NCI-H510A (cell line): Measurements from ENCODE around the gene RNF212.

Experiments used
- DNase-seq: peaks from one replicate; lab custom pipeline; 2025; lab: John Stamatoyannopoulos, UW

RNF212 gene

DNA sequence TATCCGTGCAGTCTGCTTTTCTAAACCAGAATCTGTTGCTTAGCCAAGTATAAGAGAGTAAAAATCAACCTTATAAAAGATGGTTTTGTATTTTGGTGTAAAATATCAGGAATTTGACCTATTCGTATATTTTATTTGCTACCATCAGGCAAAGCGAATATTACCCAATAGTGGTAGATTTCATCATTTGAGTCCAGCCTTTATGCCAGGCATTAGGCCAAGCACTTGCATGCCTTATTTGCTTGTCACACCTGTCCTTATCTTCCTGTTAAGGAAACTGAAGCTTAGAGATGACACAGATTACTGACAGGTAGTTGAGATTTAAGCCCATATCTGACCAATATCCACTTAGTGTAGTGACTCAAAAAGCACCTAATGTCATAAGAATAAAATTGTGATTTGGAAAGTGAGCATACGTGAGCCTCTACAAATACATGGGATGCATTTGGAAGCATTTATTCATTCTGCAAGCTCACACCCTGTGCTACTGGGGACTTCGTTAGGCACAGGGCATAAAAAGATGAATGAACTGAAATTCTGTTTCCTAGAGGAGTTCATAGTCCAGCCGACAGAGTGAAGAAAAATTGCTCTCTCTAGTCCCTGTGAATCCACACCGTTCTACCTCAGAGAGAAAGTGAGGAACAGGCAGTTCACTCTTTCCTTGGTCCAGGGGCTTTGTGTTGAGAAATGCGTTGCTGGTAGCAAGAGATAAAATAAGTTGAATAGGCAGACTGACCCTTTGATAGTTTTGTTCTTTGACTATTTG, 2.3 kb upstream of the RNF212 start:
- no peak for DNase-seq

DNA sequence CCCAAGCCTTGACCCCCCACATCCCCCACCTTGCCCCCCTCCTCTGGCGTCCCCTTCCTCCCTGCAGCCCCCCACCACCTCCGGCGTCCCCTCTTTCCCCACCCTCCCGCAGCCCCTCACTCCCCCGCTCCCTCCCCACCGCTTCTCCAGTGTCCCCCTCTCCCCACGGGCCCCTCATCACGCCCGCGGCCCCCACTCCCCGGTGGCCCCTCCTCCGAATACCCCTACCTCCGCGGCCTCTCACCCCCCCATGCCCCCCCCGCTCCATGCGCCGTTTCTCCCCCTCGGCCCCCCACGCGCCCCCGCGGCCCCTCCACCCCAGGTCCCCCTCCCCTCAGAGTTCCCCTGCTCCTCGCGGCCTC, 562 bp downstream of the RNF212 start:
- no peak for DNase-seq

DNA sequence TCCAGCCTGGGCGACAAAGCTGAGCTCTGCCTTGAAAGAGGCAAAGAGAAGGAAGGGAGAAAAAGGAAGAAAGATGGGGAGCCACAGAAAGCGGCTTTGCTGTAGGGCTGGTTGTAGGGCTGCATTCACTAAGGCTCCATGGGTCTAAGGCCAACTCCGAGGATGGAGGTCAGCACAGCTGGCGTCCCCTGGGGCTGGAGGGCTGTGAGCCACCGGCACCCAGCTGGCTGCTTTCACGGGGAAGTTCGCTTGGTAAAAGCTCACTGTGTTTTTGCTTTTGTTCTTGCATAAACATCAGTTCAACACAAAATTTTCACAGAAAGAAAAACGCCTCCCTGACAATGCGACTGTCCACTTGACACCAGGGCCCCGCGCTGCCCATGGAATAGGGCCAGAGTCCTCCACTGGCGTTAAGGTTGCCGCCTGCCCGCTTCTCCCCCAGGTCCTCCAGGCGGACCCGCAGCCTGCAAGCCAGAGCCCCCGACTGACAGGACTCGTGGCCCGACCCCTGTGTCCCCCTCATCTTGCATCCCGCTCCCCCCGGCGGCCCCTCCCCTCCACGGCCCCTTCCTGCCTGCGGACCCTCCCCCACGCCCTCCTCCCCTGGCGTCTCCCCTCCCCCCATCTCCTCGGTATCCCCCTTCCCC, 1.1 kb downstream of the RNF212 start:
- DNase-seq: no peak

DNA sequence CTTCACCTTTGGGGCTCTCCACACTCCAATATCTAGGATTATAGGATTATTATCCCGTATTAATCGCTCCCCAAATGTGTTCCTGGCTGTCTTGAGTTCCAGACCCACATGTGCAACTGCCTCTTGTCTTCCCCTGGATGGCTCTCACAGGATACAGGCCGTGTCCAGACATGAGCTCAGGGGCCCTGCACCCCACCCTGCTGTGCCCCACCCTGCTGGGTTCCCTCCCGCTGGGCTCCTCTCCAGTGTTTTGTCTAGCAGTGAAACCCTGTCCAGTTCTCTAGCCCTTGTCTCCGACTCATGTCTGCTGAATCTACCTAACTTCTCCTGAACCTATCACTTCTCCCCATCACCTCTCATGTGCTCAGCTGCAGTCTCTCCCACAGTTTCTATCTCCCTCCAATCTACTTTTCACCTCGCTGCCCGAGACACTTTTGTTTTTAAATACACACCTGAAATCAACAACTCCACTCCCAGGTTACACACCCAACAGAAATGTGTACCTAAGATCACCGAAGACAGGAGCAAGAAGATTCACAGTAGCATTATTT, 2.0 kb downstream of the RNF212 start:
- DNase-seq: no peak

DNA sequence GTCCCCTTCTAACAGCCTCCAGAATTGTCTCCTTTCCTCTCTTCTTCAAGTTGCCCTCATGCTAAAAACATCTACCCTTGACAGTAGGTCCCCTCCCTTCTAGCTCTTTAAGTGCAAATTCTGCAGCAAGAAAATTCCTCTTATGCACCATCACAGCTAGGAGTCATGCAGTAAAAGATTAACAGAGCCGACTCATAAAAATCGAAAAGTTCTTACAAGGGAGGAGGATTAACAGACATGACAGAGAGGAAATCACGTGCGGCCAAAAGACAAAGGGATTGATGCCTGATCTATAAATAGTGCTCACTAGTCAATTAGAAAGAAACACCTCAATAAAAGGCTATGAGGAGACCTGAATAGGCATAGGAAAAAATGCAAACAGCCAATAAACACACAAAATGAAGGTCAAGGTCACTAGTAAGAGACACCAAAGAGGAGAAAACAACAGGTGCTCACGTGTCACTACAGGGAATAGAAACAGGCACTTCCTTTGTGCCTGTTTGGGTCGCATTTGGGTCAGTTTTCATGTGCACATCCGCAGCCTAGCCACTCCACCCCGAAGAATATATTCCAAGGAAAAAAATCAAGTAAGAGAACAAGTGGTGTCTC, 3.4 kb downstream of the RNF212 start:
- DNase-seq: no peak

DNA sequence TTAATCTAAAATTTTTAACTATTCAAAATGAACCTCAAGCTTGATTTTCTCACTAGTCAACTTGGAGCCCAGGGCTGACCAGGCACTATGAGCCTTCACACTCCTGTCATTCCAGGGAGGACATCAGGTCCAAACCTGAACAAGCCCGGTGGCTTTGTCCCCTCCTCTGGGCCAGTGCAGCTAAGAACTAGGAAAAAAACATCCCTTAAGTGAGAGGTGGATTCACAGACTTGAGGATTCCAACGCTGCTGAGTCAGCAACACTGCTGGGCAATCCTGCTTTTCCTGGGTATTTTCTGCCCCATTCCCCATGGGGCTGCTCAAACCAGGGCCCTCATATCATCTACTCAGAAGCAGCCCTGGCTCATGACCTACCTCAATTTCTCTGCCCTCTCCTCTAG, 4.0 kb downstream of the RNF212 start:
- no peak for DNase-seq

DNA sequence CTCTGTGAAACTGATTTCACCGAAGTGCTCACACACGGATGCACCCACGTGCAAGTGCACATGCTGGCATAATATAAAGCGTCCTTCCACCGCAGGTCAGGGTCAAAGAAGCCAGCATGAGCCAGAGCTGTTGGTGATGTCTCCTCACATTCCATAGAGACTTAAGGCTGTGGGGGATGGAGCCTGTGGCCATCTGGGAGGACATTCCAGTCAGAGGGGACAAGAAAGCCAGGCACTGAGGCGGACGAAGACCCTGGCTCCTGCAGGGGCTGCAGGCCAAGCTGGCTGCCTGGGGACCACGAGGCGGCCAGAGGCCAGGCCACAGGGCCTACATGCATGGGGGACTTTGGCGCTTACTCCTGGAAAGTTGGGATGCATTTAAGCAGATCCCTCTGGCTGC, 7.7 kb downstream of the RNF212 start:
- no peak for DNase-seq

DNA sequence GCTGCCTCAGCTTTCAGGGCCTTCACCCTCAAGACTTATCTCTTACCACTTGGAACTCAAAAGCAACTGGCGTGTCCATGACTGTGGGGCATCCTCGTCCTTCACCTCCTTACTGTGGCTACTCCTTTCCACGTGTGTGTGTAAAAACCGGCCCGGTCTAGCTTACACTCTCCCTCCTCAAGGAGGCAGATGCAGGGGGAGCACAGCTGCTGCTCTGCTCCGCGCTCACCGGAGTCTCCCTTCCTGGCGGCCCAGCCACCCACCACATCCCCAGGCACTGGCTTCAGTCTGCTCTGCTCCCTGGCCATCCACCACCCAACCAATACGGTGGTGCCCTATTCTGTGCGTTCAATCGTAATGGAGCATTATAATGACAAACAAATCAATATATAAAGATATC, 8.3 kb downstream of the RNF212 start:
- no peak for DNase-seq

DNA sequence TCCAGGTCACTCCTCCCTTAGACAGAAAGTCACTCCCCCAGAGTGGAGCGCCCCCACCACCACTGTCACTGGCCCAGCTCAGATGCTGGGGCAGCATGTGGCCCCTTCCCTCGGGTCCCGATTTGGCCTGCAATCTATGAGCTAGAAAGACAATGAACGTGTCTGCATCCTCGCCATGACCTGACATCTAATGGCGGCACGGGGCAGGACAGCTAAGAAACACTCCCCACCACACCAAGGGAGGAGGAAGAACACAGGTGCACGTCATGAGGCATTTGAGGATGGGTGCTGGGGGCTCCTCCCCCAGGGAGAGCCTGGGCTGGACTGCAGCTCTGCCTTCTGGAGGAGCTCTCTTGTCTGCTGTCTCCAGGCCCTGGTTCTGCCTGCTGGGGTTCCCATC, 8.7 kb downstream of the RNF212 start:
- DNase-seq: no peak

DNA sequence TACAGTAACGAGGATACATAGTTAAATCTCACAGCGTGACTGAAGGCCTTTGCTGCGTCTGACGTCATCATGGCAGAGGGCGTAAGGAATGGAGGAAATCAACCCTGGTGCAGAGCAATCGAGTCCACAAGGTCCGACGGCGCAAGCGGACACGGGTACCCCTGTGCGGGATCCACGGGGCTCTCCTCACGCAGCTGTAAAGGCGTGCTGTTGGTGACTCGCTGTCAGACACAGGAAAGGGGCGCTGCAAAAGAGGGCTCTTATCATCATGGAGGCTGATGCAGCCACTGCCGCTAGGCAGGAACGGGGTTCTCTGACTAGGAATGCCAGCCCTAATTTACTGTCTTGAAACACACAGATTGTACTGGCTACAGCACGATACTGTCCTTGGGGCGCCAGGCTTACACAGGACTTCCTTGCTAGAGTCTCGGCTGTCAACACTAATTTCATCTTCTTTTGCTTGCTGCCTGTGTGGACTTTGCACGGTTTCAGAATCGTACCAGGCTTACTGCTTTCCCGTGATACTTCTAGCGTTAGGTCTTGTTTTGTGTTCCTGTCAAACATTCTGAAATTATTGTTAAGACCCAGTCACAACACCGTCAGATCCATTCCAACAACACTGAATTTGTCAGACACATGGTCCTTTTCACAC, 13.6 kb downstream of the RNF212 start:
- no peak for DNase-seq

DNA sequence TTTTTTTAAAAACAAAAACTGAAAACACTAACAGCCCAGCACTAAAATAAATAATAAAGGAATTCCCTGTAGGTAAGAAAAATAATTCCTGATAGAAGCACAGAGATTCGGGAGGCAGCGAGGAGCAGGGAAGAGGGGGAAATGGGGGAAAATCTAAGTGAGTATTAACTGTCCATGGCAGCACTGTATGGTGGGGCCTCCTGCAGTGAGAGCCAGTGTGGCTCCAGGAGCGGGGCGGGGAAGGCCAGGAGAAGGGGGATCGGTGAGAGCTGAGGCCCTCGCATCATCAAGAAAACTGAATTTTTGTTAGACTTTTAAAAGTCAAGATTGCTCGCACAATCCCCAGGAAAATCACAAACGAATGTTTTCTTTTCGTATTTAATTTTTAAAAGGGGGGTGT, 14.1 kb downstream of the RNF212 start:
- DNase-seq: no peak

DNA sequence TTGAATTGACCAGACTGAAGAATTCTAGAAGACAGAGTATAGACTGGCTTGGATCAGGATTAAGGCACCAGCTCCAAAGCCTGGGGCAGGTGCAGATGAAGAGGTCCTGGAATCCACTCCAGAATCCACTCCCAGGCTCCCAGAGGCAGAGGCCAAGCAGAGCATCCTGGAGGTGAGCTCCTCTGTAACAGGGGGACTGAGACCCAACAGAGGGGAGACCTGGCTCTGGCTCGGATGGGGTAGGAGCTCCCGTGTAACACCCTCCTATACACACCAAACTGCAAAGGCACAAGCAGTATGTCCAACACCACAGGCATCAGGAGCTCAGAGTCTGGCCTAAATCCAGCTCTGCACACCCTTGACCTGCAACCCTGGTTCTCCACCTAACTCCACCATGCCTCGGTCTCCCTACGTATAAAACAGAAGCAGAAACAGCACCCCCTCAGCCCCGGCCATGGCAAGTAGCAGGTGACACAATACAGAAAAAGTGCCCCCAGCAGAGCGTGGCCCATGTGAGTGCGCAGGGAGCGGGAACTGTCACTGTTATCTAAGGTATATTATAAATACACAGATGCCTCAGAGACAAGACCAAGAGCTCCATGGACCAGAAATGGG, 14.9 kb downstream of the RNF212 start:
- DNase-seq: no peak

DNA sequence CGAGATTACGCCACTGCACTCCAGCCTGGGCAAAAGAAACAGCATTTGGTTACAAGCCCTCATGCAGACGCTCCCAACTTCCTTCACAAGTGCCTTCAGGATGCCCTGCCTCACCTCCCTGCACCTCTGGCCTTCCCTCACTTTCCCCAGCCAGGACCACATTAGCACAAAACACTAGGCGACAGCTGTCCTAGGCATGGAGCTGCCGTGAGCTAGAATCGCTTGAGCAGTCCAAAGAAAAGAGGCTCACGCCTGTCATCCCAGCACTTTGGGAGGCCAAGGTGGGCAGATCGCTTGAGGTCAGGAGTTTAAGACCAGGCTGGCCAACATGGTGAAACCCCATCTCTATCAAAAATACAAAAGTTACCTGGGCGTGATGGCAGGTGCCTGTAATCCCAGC, 15.8 kb downstream of the RNF212 start:
- no peak for DNase-seq

DNA sequence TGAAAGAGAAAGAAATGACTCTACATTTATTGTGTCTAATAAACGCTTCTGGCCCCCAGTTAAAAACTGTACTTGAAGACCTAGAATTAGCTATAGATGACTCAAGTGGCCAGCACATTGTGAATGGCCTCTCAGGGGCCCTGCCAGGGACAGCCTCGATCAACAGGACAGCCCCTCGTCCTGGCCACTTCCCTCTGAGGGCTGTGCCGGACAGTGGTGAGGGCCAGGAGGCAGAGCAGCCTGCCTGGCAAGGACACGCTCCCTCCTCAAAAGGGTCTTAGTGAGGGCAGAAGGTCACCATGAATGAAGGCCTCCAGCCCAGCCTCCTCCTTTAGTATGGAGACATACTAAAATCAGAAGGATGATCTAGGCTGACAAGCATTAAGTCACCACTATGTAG, 16.5 kb downstream of the RNF212 start:
- no peak for DNase-seq

DNA sequence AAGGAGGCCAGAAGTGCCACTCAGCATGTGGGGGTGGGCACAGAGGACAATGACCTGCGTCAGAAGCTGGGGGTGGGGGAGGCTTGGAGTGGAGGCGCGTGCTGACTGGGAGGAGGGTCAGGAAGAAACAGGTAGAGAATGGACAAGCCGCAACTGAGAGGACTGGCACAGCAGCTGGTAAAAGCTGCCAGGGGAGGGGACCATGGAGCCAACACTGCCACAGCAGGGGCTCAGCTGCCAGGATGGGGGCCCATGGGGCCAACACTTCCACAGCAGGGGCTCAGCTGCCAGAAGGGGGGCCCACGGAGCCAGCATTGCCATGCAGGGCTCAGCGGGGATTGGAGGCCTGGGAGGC, 19.1 kb downstream of the RNF212 start:
- no peak for DNase-seq

DNA sequence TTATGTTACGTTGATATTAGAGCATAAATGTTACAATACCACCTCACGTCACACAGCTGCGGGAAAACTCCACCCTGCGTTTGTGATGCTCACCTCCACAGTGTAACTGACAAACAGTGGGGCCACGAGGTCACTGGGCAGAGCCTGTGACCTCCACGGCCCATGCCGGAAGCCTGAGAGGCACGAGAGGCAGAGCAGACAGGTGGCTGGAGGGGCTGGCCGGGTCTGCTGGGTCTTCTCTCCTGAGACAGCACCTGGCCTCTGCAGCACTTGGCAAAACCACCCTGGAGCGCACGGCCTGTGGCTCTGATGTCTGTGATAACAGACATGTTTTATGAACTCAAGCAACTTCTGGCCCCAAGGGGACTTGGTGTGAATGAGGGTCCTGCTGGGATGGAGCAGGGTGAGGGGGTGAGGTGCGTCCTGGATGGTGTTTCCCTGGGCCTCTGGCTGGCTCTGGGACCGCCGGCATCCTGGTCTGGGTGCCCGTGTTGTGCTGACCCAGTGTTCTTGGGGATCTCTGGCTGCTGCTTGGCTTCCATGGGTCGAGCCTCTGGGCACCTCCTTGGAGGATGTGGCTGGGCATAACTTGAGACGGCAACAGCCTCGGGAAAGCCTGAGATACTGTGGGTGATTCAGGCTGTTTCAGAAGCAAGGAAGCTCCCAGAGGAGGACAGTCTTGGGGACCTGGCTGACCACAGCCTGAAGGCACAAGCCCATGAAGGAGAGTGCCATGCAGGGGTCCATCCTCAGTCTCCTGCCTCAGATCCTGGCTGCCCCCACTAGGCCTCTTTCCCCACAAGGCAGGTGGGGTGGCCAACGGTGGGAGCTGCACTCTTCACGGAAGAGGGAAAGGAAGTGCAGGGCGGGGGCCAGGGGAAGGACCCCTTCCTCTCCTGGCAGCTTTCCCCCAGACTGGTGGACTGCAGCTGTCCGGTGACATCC, 19.7 kb downstream of the RNF212 start:
- DNase-seq: no peak

DNA sequence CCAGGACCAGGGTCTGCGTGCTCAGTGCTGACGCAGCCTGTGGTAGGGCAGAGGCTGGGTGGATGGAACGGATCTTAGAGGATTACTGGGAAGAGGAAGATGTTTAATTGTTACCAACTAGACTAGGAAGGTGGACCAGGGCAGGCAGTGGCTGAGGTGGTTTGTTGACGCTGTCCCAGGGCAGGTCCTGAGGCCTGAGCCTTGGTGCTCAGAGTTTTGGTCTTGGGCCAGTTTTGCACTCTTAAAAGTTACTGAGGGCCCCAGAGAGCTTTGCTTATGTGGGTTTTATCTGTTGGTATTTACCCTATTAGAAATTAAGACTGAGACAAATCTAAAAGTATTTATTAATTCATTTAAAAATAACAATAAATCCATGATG, 20.4 kb downstream of the RNF212 start:
- DNase-seq: no peak

DNA sequence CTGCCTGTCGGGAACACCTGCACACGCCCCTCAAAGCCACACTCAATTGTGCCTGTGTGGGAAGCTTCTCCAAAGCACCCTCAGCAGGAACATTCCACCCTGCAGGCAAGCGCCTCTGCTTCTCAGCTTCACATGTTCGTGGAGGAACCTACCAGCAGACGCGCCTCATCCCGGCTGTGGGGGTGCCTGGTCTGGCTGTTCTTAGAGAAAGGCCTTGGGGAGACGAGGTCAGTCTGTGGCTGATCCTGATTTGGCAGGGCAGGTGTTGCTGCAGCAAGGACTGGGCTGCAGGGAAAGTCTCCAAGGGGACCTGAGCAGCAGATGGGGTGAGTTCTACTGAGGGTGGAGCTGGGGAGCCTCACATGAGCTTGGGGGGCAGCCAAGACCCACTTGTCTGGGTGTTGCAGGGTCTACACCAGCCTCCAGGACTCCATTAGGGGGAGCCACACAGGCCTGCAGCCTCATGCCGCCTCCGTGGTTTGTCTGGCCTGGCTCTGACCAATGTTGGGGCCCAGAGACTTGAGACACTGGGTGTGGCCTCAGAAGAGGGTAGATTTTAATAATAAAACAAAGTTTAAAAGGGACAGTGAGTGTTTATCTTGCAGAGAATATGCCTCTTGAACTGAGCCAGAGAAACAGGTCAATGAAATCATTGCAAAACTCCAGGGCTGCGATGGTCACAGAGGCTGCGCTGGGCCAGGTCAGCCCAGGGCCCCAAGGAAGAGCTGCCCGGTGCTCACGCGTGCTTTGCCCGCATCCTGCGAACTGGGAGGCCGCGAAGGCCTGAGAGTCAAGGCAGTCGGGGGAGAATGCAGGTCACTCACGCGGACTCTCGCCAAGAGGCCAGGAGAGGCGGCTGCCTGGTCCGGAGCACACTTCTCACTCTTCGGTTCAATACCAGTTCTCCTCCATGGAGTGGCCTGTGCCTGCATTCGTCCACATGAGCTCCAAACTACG, 21.1 kb downstream of the RNF212 start:
- no peak for DNase-seq

DNA sequence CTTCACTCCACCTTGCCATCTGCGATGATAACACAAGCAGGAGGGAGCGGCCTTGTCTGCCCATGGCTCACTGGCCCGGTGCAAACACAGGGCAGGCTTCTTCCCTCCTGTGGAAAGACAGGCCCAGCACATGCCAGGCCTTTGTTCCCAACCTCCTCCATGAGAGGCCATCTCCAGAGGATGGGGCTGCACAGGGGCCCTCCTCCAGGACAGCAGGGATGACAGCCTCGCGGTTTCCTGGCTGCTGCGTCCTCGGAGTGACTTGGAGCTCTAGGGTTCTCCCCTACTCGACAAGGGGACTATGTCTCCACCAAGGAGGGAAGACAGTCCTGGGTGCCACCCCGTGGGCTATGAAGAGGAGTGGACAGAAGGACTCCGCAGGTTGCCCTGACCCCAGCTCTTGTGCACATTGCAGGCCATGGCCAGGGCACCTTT, 21.8 kb downstream of the RNF212 start:
- DNase-seq: no peak
